ENCODE results near the gene MIR17HG. TPM values are rescaled to one million over a fixed set of nuclear protein-coding genes. Genes with fewer than 3 reads are reported as not detected.
A peak's percentile ranks its signal among the peaks of the same experiment; 100 is the strongest.

The MIR17HG gene
- total RNA-seq = 1.7 TPM

- intact Hi-C loops (cut with DNase I) = no loop called here
- H3K9me3 ChIP-seq = no peaks in the 10 kb centered on the region
- H3K36me3 ChIP-seq = no peaks in the 10 kb centered on the region
- H3K4me3 ChIP-seq = peak within 1 kb of the TSS; percentile 81 to 91
- no peaks in the 10 kb centered on the region for H3K27me3 ChIP-seq
- DNase-seq (ENCODE audit: extremely low spot score in 2 of 2) = peak in 1 of 2 donors; percentile 93
- peak; percentile 19 to 58 for TF ChIP-seq POLR2AphosphoS5 (IDR thresholded peaks at IDR 0.05; ENCODE audit: insufficient read depth in 1 of 2, low read depth in 1 of 2)
- peak in 1 of 2 donors; percentile 80 for TF ChIP-seq POLR2A (IDR thresholded peaks at IDR 0.05)
- peak in 1 of 3 experiments; percentile 4 for TF ChIP-seq CTCF (IDR thresholded peaks at IDR 0.05)
- peak within 1 kb of the TSS; percentile 96 for H3K27ac ChIP-seq
- peaks cover 27% of the 10 kb centered on the region for H3K4me1 ChIP-seq
These were observed at the start of gene MIR17HG for GRCh38 chr13:91347202-91347995. TSS of gene MIR17HG (plus strand) at chr13:91347687.

GRCh38 chr13:91298060-91298459 lies 49.4 kb upstream of the MIR17HG start:
- DNase-seq (ENCODE audit: extremely low spot score in 2 of 2) = no peak
- no peak for TF ChIP-seq POLR2A (IDR thresholded peaks at IDR 0.05)
- TF ChIP-seq CTCF (IDR thresholded peaks at IDR 0.05) = no peak
- TF ChIP-seq POLR2AphosphoS5 (IDR thresholded peaks at IDR 0.05; ENCODE audit: insufficient read depth in 1 of 2, low read depth in 1 of 2) = no peak
- H3K4me3 ChIP-seq = no peak overlapping the region
- no peaks in the 10 kb centered on the region for H3K9me3 ChIP-seq
- H3K36me3 ChIP-seq = no peaks in the 10 kb centered on the region
- no peaks in the 10 kb centered on the region for H3K4me1 ChIP-seq
- H3K27ac ChIP-seq = no peak overlapping the region
- H3K27me3 ChIP-seq = no peaks in the 10 kb centered on the region
- intact Hi-C loops (cut with DNase I) = no loop called here

- Histone ChIP-seq H3K27ac (no peak overlapping the region), H3K9me3 (no peaks in the 10 kb centered on the region), H3K27me3 (no peaks in the 10 kb centered on the region), H3K36me3 (no peaks in the 10 kb centered on the region), H3K4me1 (no peaks in the 10 kb centered on the region), H3K4me3 (no peak overlapping the region)
- TF ChIP-seq POLR2A (IDR thresholded peaks at IDR 0.05) (no peak), POLR2AphosphoS5 (IDR thresholded peaks at IDR 0.05; ENCODE audit: insufficient read depth in 1 of 2, low read depth in 1 of 2) (no peak), CTCF (IDR thresholded peaks at IDR 0.05) (no peak)
- intact Hi-C loops (cut with DNase I) = no loop called here
- DNase-seq (ENCODE audit: extremely low spot score in 2 of 2) = no peak
These were observed 45.4 kb upstream of the MIR17HG start for GRCh38 chr13:91302111-91302510.

- DNase-seq (ENCODE audit: extremely low spot score in 2 of 2) = no peak
- intact Hi-C loops (cut with DNase I) = no loop called here
- Histone ChIP-seq H3K27ac (no peak overlapping the region), H3K27me3 (no peaks in the 10 kb centered on the region), H3K4me1 (no peaks in the 10 kb centered on the region), H3K36me3 (no peaks in the 10 kb centered on the region), H3K9me3 (no peaks in the 10 kb centered on the region), H3K4me3 (no peak overlapping the region)
- no peak for TF ChIP-seq CTCF (IDR thresholded peaks at IDR 0.05)
- no peak for TF ChIP-seq POLR2AphosphoS5 (IDR thresholded peaks at IDR 0.05; ENCODE audit: insufficient read depth in 1 of 2, low read depth in 1 of 2)
- TF ChIP-seq POLR2A (IDR thresholded peaks at IDR 0.05) = no peak
These were observed 44.5 kb upstream of the MIR17HG start for GRCh38 chr13:91303031-91303430.

- TF ChIP-seq POLR2A (IDR thresholded peaks at IDR 0.05) (no peak), CTCF (IDR thresholded peaks at IDR 0.05) (no peak), POLR2AphosphoS5 (IDR thresholded peaks at IDR 0.05; ENCODE audit: insufficient read depth in 1 of 2, low read depth in 1 of 2) (no peak)
- intact Hi-C loops (cut with DNase I) = no loop called here
- DNase-seq (ENCODE audit: extremely low spot score in 2 of 2) = no peak
These were observed 42.7 kb upstream of the MIR17HG start for GRCh38 chr13:91304741-91305140.

More at GRCh38 chr13:91304741-91305140, 42.7 kb upstream of the MIR17HG start:
- no peaks in the 10 kb centered on the region for H3K9me3 ChIP-seq
- no peaks in the 10 kb centered on the region for H3K27me3 ChIP-seq
- no peak overlapping the region for H3K4me3 ChIP-seq
- H3K36me3 ChIP-seq = no peaks in the 10 kb centered on the region
- no peak overlapping the region for H3K27ac ChIP-seq
- H3K4me1 ChIP-seq = no peaks in the 10 kb centered on the region
